ENCODE results near the gene NR6A1.
"Not testable (repeated sequence)": the region's sequence is repeated elsewhere in the genome, so short reads cannot be mapped to it uniquely, and the experiment has no call there.

NR6A1 gene

GRCh38 chr9:124749781-124750180 is 21.3 kb downstream of the NR6A1 start:
- H3K27me3 ChIP-seq (ENCODE audit: control insufficient read depth, insufficient read depth, low read length), result no peaks in the 10 kb centered on the region
- H3K4me3 ChIP-seq (ENCODE audit: low read length), result no peak overlapping the region
- no peaks in the 10 kb centered on the region for H3K36me3 ChIP-seq (ENCODE audit: control insufficient read depth, low read depth, low read length)
- H3K27ac ChIP-seq (ENCODE audit: low read length), result no peak overlapping the region
- H3K9me3 ChIP-seq (ENCODE audit: control insufficient read depth, low read depth, low read length), result no peaks in the 10 kb centered on the region
- H3K4me1 ChIP-seq (ENCODE audit: control insufficient read depth, low read depth, low read length), result peaks cover 56% of the 10 kb centered on the region
- no peak overlapping the region for H3K9ac ChIP-seq (ENCODE audit: low read length)

- Histone ChIP-seq H3K4me1 (ENCODE audit: control insufficient read depth, low read depth, low read length) (peaks cover 51% of the 10 kb centered on the region), H3K27me3 (ENCODE audit: control insufficient read depth, insufficient read depth, low read length) (no peaks in the 10 kb centered on the region), H3K27ac (ENCODE audit: low read length) (no peak overlapping the region), H3K9me3 (ENCODE audit: control insufficient read depth, low read depth, low read length) (no peaks in the 10 kb centered on the region), H3K9ac (ENCODE audit: low read length) (no peak overlapping the region), H3K4me3 (ENCODE audit: low read length) (no peak overlapping the region), H3K36me3 (ENCODE audit: control insufficient read depth, low read depth, low read length) (no peaks in the 10 kb centered on the region)
Observed at GRCh38 chr9:124749284-124749683, 21.8 kb downstream of the NR6A1 start.

GRCh38 chr9:124747065-124747464 is 24.0 kb downstream of the NR6A1 start:
- Histone ChIP-seq H3K36me3 (ENCODE audit: control insufficient read depth, low read depth, low read length) (no peaks in the 10 kb centered on the region), H3K27me3 (ENCODE audit: control insufficient read depth, insufficient read depth, low read length) (no peaks in the 10 kb centered on the region), H3K27ac (ENCODE audit: low read length) (no peak overlapping the region), H3K9me3 (ENCODE audit: control insufficient read depth, low read depth, low read length) (no peaks in the 10 kb centered on the region), H3K4me1 (ENCODE audit: control insufficient read depth, low read depth, low read length) (peaks cover 38% of the 10 kb centered on the region), H3K4me3 (ENCODE audit: low read length) (no peak overlapping the region), H3K9ac (ENCODE audit: low read length) (no peak overlapping the region)

- Histone ChIP-seq H3K27ac (ENCODE audit: low read length) (no peak overlapping the region), H3K4me3 (ENCODE audit: low read length) (no peak overlapping the region), H3K27me3 (ENCODE audit: control insufficient read depth, insufficient read depth, low read length) (no peaks in the 10 kb centered on the region), H3K4me1 (ENCODE audit: control insufficient read depth, low read depth, low read length) (peaks cover 21% of the 10 kb centered on the region), H3K9ac (ENCODE audit: low read length) (no peak overlapping the region), H3K9me3 (ENCODE audit: control insufficient read depth, low read depth, low read length) (no peaks in the 10 kb centered on the region), H3K36me3 (ENCODE audit: control insufficient read depth, low read depth, low read length) (peaks cover 6% of the 10 kb centered on the region)
Observed at GRCh38 chr9:124743686-124744348, 27.3 kb downstream of the NR6A1 start.

GRCh38 chr9:124742940-124743339 is 28.2 kb downstream of the NR6A1 start:
- Histone ChIP-seq H3K27me3 (ENCODE audit: control insufficient read depth, insufficient read depth, low read length) (no peaks in the 10 kb centered on the region), H3K9ac (ENCODE audit: low read length) (no peak overlapping the region), H3K27ac (ENCODE audit: low read length) (no peak overlapping the region), H3K9me3 (ENCODE audit: control insufficient read depth, low read depth, low read length) (no peaks in the 10 kb centered on the region), H3K4me3 (ENCODE audit: low read length) (no peak overlapping the region), H3K4me1 (ENCODE audit: control insufficient read depth, low read depth, low read length) (peaks cover 17% of the 10 kb centered on the region), H3K36me3 (ENCODE audit: control insufficient read depth, low read depth, low read length) (peaks cover 6% of the 10 kb centered on the region)

- Histone ChIP-seq H3K27ac (ENCODE audit: low read length) (no peak overlapping the region), H3K9ac (ENCODE audit: low read length) (no peak overlapping the region), H3K4me3 (ENCODE audit: low read length) (no peak overlapping the region), H3K36me3 (ENCODE audit: control insufficient read depth, low read depth, low read length) (peaks cover 6% of the 10 kb centered on the region), H3K4me1 (ENCODE audit: control insufficient read depth, low read depth, low read length) (peaks cover 7% of the 10 kb centered on the region), H3K9me3 (ENCODE audit: control insufficient read depth, low read depth, low read length) (no peaks in the 10 kb centered on the region), H3K27me3 (ENCODE audit: control insufficient read depth, insufficient read depth, low read length) (no peaks in the 10 kb centered on the region)
Observed at GRCh38 chr9:124741662-124742061, 29.4 kb downstream of the NR6A1 start.

GRCh38 chr9:124741149-124741548 is 30.0 kb downstream of the NR6A1 start:
- Histone ChIP-seq H3K27me3 (ENCODE audit: control insufficient read depth, insufficient read depth, low read length) (no peaks in the 10 kb centered on the region), H3K9ac (ENCODE audit: low read length) (no peak overlapping the region), H3K36me3 (ENCODE audit: control insufficient read depth, low read depth, low read length) (peaks cover 6% of the 10 kb centered on the region), H3K4me1 (ENCODE audit: control insufficient read depth, low read depth, low read length) (peaks cover 8% of the 10 kb centered on the region), H3K27ac (ENCODE audit: low read length) (no peak overlapping the region), H3K4me3 (ENCODE audit: low read length) (no peak overlapping the region), H3K9me3 (ENCODE audit: control insufficient read depth, low read depth, low read length) (no peaks in the 10 kb centered on the region)

- Histone ChIP-seq H3K9me3 (ENCODE audit: control insufficient read depth, low read depth, low read length) (no peaks in the 10 kb centered on the region), H3K36me3 (ENCODE audit: control insufficient read depth, low read depth, low read length) (peaks cover 6% of the 10 kb centered on the region)
Observed at GRCh38 chr9:124739360-124739759, 31.8 kb downstream of the NR6A1 start.

GRCh38 chr9:124738075-124738474 is 33.0 kb downstream of the NR6A1 start:
- not testable (repeated sequence) for H3K9ac ChIP-seq (ENCODE audit: low read length); H3K27ac ChIP-seq (ENCODE audit: low read length); H3K4me3 ChIP-seq (ENCODE audit: low read length); H3K27me3 ChIP-seq (ENCODE audit: control insufficient read depth, insufficient read depth, low read length); H3K9me3 ChIP-seq (ENCODE audit: control insufficient read depth, low read depth, low read length)
- Histone ChIP-seq H3K4me1 (ENCODE audit: control insufficient read depth, low read depth, low read length) (peaks cover 21% of the 10 kb centered on the region), H3K36me3 (ENCODE audit: control insufficient read depth, low read depth, low read length) (peaks cover 10% of the 10 kb centered on the region)

More at GRCh38 chr9:124739360-124739759, 31.8 kb downstream of the NR6A1 start:
- Histone ChIP-seq H3K9ac (ENCODE audit: low read length) (no peak overlapping the region), H3K27ac (ENCODE audit: low read length) (no peak overlapping the region), H3K27me3 (ENCODE audit: control insufficient read depth, insufficient read depth, low read length) (no peaks in the 10 kb centered on the region), H3K4me3 (ENCODE audit: low read length) (no peak overlapping the region), H3K4me1 (ENCODE audit: control insufficient read depth, low read depth, low read length) (peaks cover 24% of the 10 kb centered on the region)

- Histone ChIP-seq H3K27me3 (ENCODE audit: control insufficient read depth, insufficient read depth, low read length) (no peaks in the 10 kb centered on the region), H3K9ac (ENCODE audit: low read length) (no peak overlapping the region), H3K4me1 (ENCODE audit: control insufficient read depth, low read depth, low read length) (peaks cover 19% of the 10 kb centered on the region), H3K27ac (ENCODE audit: low read length) (peak overlapping the region; percentile 64), H3K4me3 (ENCODE audit: low read length) (no peak overlapping the region), H3K9me3 (ENCODE audit: control insufficient read depth, low read depth, low read length) (no peaks in the 10 kb centered on the region), H3K36me3 (ENCODE audit: control insufficient read depth, low read depth, low read length) (peaks cover 22% of the 10 kb centered on the region)
Observed at GRCh38 chr9:124735121-124735520, 36.0 kb downstream of the NR6A1 start.

- Histone ChIP-seq H3K27ac (ENCODE audit: low read length) (peak overlapping the region; percentile 64), H3K36me3 (ENCODE audit: control insufficient read depth, low read depth, low read length) (peaks cover 22% of the 10 kb centered on the region), H3K4me1 (ENCODE audit: control insufficient read depth, low read depth, low read length) (peaks cover 19% of the 10 kb centered on the region)
- H3K9ac ChIP-seq (ENCODE audit: low read length); H3K9me3 ChIP-seq (ENCODE audit: control insufficient read depth, low read depth, low read length); H3K4me3 ChIP-seq (ENCODE audit: low read length); H3K27me3 ChIP-seq (ENCODE audit: control insufficient read depth, insufficient read depth, low read length): not testable (repeated sequence)
Observed at GRCh38 chr9:124734741-124735083, 36.4 kb downstream of the NR6A1 start.

GRCh38 chr9:124733964-124734740 is 37.0 kb downstream of the NR6A1 start:
- Histone ChIP-seq H3K9ac (ENCODE audit: low read length) (no peak overlapping the region), H3K4me3 (ENCODE audit: low read length) (no peak overlapping the region)

More at GRCh38 chr9:124733964-124734740, 37.0 kb downstream of the NR6A1 start:
- H3K4me1 ChIP-seq (ENCODE audit: control insufficient read depth, low read depth, low read length), result peaks cover 19% of the 10 kb centered on the region
- peak overlapping the region; percentile 36 for H3K27ac ChIP-seq (ENCODE audit: low read length)
- no peaks in the 10 kb centered on the region for H3K27me3 ChIP-seq (ENCODE audit: control insufficient read depth, insufficient read depth, low read length)
- H3K9me3 ChIP-seq (ENCODE audit: control insufficient read depth, low read depth, low read length), result no peaks in the 10 kb centered on the region
- H3K36me3 ChIP-seq (ENCODE audit: control insufficient read depth, low read depth, low read length), result peaks cover 22% of the 10 kb centered on the region

Data from iPS-18a (cell line).